Measurements from ENCODE around the gene P2RY11.

Gene P2RY11

GRCh38 chr19:10163536-10163935, 52.0 kb downstream of the P2RY11 start:
- no peak for DNase-seq (ENCODE audit: low read depth)
- no peak for TF ChIP-seq CTCF (IDR thresholded peaks at IDR 0.05; ENCODE audit: low read depth, low read length, missing control alignments)
- no peak overlapping the region for H3K4me3 ChIP-seq (ENCODE audit: low read depth, low read length)
